Spinal cord (tissue), 10 donors: ENCODE measurements around the gene RAD51B. TPM values are rescaled to one million over a fixed set of nuclear protein-coding genes. Genes with fewer than 3 reads are reported as not detected.
A peak's percentile ranks its signal among the peaks of the same experiment; 100 is the strongest.

Experiments used
- DNase-seq, 6 donors: peaks; one replicate each; pipeline versions ENCODE4 v3.0.0 to v3.0.0-alpha.2; 2013 to 2015; ENCODE audit warnings: low spot score in 6 of 6, low read depth in 4 of 6
- H3K27ac ChIP-seq: one replicate; pipeline ENCODE4 v1.5.1; 2013; ENCODE audit warnings: low read depth, low read length, control low read depth
- H3K27me3 ChIP-seq: one replicate; pipeline ENCODE4 v1.6.1; 2013; ENCODE audit warnings: low read length; ENCODE audit not compliant: control insufficient read depth, insufficient read depth
- H3K36me3 ChIP-seq: one replicate; pipeline ENCODE4 v1.6.1; 2013; ENCODE audit warnings: low read length; ENCODE audit not compliant: control insufficient read depth, insufficient read depth
- H3K4me1 ChIP-seq: one replicate; pipeline ENCODE4 v1.6.1; 2013; ENCODE audit warnings: low read length; ENCODE audit not compliant: control insufficient read depth, insufficient read depth
- H3K4me3 ChIP-seq: one replicate; pipeline ENCODE4 v1.5.1; 2013; ENCODE audit warnings: low read depth, low read length, control low read depth
- H3K9me3 ChIP-seq: one replicate; pipeline ENCODE4 v1.6.1; 2013; ENCODE audit warnings: low read length; ENCODE audit not compliant: control insufficient read depth, insufficient read depth
- WGBS: methylation state at CpG from one replicate; pipeline ENCODE4 v1.1.5; 2013; ENCODE audit warnings: missing lambda C conversion rate; ENCODE audit not compliant: insufficient coverage; 5-methylcytosine and 5-hydroxymethylcytosine counted together
- polyA plus RNA-seq, 2 donors: library from polyadenylated mRNA; unstranded; fragments of 120-200 nt; gene quantifications; one replicate each; pipeline ENCODE4 v1.2.1, GENCODE V29; 2013; ENCODE audit not compliant: insufficient read length in 2 of 2
- total RNA-seq, 2 donors: library from RNA; depleted of rRNA in 1 of 2; stranded (reverse); fragments of 120-200 nt in 1 of 2; fragments of >200 nt in 1 of 2; gene quantifications; one replicate each; pipeline versions ENCODE4 v1.2.3 to v1.2.4, GENCODE V29; 2013 to 2014
- donor health status: healthy.

Gene RAD51B
- total and polyA plus RNA-seq, 4 donors = 5.7 to 28.9 (median 14.4) TPM

DNA sequence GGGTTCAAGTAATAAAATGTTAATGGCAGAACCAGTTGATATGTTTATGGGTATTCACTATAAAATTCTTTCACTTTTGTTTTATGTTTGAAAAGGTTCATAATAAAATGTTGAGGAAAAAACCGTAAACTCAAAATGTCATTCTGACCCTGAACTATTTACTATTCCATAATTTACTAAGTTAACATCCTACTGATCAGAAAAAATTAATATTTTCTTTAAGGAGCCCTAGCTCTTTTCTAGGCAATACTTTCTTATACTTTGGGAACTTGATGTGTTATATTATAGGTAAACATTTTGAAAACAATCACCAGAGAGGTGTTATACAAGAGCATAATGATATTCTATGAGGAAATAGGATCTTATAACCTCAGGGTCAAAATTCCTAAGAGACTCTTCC lies 638.7 kb downstream of the RAD51B start:
- Histone ChIP-seq H3K4me3 (no peak overlapping the region), H3K36me3 (no peaks in the 10 kb centered on the region), H3K4me1 (peaks cover 12% of the 10 kb centered on the region), H3K27me3 (no peaks in the 10 kb centered on the region), H3K9me3 (no peaks in the 10 kb centered on the region), H3K27ac (no peak overlapping the region)
- no peak for DNase-seq
- WGBS = no CpG with 5 or more reads among the region's 1 CpG

DNA sequence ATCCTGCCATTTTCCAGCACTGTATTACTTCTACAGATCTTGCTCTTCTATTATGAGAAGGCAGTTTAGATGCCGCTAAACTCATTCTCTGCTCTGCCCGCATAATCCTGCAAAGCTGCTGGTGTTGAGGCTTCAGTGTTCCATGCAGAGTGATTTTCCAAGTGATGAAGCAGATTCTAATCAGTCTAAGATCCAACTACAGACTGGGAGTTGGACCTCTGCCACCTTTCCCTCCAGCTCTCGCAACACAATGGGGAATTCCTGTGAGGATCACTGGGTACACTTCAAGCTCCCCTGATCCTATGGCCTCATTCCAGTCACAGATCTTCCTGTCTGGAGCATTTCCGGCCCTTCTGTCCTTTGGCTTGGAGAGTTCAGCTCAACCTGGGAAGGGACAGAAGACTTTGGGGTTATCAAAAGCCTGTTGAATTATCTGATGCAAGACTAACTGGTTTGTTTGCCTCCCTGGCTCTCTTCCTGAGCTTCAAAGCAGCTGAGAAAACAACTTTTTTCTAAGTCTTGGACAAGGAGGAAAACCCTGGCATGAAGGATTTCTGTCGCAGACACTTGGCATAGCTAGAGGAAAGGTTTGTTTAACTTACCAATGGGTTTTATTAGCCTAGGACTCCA lies 639.4 kb downstream of the RAD51B start:
- 9% methylated on average over 1 of the region's 5 CpGs for WGBS
- H3K9me3 ChIP-seq = no peaks in the 10 kb centered on the region
- no peaks in the 10 kb centered on the region for H3K27me3 ChIP-seq
- H3K4me1 ChIP-seq = peaks cover 12% of the 10 kb centered on the region
- peak overlapping the region; percentile 68 for H3K27ac ChIP-seq
- DNase-seq = peak; percentile 43 to 92 (median 56)
- no peaks in the 10 kb centered on the region for H3K36me3 ChIP-seq
- no peak overlapping the region for H3K4me3 ChIP-seq

DNA sequence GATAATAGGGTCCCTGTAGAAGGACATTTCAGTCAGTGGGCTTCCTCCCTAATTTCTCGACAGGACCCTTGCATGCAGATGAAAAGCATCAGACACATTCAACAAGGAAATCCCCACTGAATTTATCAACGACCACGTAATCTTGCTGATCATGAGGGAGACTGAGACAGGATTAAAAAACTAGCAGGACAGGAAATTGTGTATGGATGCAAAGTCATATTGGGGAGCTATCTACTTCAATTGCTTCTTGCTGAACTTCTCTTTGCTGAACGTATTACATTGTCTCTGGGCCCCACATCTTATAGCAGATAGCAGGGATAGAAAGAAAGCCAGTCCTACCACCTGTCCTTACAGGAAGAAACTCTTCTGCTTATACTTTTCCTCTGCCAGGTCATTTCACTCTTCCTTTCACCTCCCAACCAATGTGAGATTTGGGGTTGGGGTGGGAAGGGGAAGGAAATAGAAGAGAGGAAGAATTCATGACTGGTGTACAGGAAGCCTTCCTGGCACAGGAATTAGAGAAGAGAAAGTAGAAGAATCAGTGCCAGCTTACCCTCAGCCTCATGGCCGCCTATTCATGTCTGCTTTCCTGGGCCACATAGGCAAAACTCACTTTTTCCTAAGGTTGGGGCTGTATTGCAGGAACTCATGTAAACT lies 640.0 kb downstream of the RAD51B start:
- H3K27ac ChIP-seq = peak overlapping the region; percentile 68
- no peaks in the 10 kb centered on the region for H3K36me3 ChIP-seq
- WGBS = no CpG with 5 or more reads among the region's 5 CpGs

DNA sequence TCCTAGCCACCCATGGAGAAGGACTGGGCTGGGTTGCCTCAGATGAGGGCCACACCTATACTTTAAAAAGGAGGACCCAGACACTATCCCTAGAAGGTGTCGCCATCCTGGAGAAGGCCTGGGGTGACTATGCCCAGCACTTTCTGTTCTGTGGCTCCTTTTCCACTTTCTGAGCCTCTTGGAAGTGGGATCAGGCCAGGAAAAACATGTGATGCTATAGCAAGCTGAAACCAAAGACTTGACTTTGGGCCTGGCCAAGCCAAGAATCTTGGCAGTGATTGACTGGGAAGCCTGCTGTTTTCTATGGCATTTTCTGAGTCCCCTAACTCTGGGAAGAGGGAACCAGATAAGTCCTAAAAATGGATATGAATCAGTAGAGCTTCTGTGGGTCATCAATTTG lies 641.0 kb downstream of the RAD51B start:
- no peaks in the 10 kb centered on the region for H3K9me3 ChIP-seq
- H3K4me3 ChIP-seq = no peak overlapping the region
- H3K36me3 ChIP-seq = no peaks in the 10 kb centered on the region
- DNase-seq = peak in 1 of 6 donors; percentile 59
- peak overlapping the region; percentile 29 for H3K27ac ChIP-seq
- no peaks in the 10 kb centered on the region for H3K27me3 ChIP-seq
- peaks cover 12% of the 10 kb centered on the region for H3K4me1 ChIP-seq
- 89% methylated on average over 1 of the region's 1 CpG for WGBS

More for the DNA sequence above, 640.0 kb downstream of the RAD51B start:
- DNase-seq = no peak
- H3K9me3 ChIP-seq = no peaks in the 10 kb centered on the region
- H3K4me3 ChIP-seq = no peak overlapping the region
- no peaks in the 10 kb centered on the region for H3K27me3 ChIP-seq
- peaks cover 12% of the 10 kb centered on the region for H3K4me1 ChIP-seq

DNA sequence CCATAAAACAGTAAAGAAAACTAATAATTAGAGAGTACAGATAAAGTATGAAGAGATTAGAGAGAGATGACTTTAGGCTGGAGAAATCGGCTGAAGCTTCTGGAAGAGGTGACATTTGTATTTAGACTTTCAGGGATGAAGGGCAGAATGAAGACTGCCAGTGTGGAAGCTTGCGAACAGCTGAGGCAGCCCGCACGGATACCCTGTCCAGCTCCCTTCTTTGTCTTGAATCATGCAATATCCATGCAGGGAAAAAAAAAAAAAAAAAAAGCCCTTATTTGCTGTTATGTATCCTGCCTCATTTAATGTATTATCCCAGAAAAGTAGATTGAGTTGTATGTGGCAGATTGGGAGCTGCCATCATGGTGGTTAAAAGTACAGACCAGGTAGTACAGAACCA lies 641.5 kb downstream of the RAD51B start:
- no CpG with 5 or more reads among the region's 4 CpGs for WGBS
- no peaks in the 10 kb centered on the region for H3K27me3 ChIP-seq
- H3K36me3 ChIP-seq = no peaks in the 10 kb centered on the region
- H3K4me1 ChIP-seq = peaks cover 12% of the 10 kb centered on the region
- H3K27ac ChIP-seq = no peak overlapping the region
- no peaks in the 10 kb centered on the region for H3K9me3 ChIP-seq
- H3K4me3 ChIP-seq = no peak overlapping the region
- no peak for DNase-seq

DNA sequence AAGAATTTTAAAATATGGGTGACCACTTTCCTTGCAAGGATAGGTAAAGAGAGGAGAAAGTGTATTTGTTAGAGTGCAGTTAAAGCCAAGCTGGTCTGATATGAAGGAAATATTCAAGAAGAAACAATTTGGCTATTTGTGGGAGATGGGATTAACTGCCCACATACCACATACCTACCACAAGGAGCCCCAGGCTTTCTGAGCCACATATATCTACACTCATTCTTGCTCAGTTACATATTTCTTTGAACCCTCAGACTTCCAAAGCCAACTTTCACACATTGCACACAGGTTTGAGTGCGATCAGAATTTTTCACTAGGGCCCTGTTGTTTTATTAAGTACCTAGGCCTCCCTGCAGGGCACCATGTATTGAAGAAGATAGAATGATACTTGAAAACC lies 643.1 kb downstream of the RAD51B start:
- DNase-seq = no peak
- Histone ChIP-seq H3K4me1 (peaks cover 12% of the 10 kb centered on the region), H3K27ac (no peak overlapping the region), H3K4me3 (no peak overlapping the region), H3K9me3 (no peaks in the 10 kb centered on the region), H3K27me3 (no peaks in the 10 kb centered on the region), H3K36me3 (no peaks in the 10 kb centered on the region)
- no CpG with 5 or more reads among the region's 1 CpG for WGBS

DNA sequence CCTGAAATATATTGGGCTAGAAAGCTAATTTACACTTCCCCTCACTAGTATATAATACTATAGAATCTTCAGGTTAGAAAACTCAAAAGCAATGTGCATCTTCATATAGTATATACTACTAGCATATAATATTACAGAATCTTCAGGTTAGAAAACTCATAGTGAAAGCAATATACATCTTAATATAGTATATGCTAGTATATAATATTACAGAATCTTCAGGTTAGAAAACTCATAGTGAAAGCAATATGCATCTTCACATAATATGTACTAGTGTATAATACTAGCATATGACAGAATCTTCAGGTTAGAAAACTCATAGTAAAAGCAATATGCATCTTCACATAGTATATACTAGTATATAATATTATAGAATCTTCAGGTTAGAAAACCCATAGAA lies 643.7 kb downstream of the RAD51B start:
- Histone ChIP-seq H3K9me3 (no peaks in the 10 kb centered on the region), H3K27ac (no peak overlapping the region), H3K4me3 (no peak overlapping the region), H3K36me3 (no peaks in the 10 kb centered on the region), H3K4me1 (peaks cover 12% of the 10 kb centered on the region), H3K27me3 (no peaks in the 10 kb centered on the region)
- DNase-seq = no peak

DNA sequence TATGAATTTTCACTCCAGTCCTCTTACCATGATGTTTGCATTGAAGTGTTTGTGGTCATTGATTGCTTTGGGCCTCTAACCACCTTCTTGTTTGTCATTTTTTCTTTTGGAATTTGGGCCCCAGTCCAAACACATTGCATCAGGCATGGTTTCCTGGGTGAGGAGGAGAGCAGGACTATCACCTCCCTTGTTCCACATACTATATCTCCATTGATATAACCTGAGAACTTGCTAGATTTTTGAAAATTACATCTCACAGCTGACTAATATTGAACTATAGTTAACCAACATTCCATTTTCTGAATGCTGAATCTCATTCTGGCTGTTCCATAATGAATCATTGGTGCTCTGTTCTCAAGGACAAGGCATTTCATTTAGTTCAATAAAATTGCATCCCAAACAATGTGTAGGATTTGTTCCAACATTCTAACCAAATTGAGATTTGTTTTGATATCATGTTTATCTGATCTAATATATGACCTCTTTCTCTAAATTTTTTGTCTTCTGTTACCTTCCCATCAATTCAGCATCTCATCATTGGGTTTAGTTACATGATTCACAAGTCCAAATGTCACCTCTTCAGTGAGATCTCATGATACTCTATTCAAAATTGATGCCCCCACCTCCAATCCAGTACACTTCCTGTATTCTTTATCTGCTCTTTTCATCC lies 644.3 kb downstream of the RAD51B start:
- H3K27me3 ChIP-seq = no peaks in the 10 kb centered on the region
- no peaks in the 10 kb centered on the region for H3K36me3 ChIP-seq
- H3K4me1 ChIP-seq = peaks cover 10% of the 10 kb centered on the region
- DNase-seq = no peak
- H3K9me3 ChIP-seq = no peaks in the 10 kb centered on the region
- H3K4me3 ChIP-seq = no peak overlapping the region
- no peak overlapping the region for H3K27ac ChIP-seq

DNA sequence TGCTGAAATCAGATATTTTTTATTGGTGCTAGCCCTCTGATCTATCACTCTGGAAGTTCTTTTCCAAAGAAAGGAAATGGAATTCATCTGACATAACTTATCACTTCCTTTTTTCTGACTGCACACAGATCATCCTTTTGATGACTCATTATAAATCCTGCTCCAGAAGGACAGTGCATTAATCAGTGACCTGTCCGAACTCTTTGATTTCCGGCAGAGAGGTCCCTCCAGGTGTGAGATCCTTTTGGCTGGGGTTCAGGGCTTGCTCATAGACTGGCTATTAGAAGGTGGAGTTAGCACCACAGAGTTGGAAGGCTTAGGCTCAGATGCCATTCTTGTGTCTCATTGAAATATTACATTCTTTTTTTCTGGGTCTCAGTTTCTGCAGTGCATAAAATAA lies 645.1 kb downstream of the RAD51B start:
- H3K27ac ChIP-seq = no peak overlapping the region
- no peaks in the 10 kb centered on the region for H3K9me3 ChIP-seq
- no peak for DNase-seq
- H3K27me3 ChIP-seq = no peaks in the 10 kb centered on the region
- peaks cover 8% of the 10 kb centered on the region for H3K4me1 ChIP-seq
- H3K4me3 ChIP-seq = no peak overlapping the region
- 100% methylated on average over 1 of the region's 2 CpGs for WGBS
- no peaks in the 10 kb centered on the region for H3K36me3 ChIP-seq

DNA sequence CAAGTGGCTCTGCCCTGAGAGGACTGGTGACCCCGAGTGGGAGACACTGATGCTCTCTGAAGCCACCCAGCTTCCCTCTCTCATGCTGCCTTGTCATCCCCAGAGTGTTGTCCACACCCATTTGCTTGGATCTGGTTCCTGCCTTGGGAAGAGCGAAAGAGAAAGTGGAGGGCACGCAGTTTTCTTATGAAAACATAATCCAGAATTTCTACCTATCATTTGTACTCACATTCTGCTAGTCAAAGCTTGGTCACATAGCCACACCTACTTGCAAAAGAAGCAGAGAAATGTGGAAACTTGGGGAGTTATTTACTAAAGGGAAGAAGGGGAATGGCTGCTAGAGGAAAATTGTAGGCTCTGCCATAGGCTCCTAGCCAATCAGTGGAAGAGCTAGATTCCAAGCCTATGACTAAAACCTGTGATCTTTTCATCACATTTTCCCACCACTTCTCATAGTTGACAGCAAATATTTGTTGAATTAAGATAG lies 647.0 kb downstream of the RAD51B start:
- Histone ChIP-seq H3K27ac (no peak overlapping the region), H3K9me3 (no peaks in the 10 kb centered on the region), H3K27me3 (no peaks in the 10 kb centered on the region), H3K4me1 (peaks cover 3% of the 10 kb centered on the region), H3K4me3 (no peak overlapping the region), H3K36me3 (no peaks in the 10 kb centered on the region)
- no peak for DNase-seq
- WGBS = 78% methylated on average over 1 of the region's 3 CpGs
